Islet of Langerhans (tissue), 1 donor: ENCODE measurements around the gene PARD3.

ENCODE experiments used
- FAIRE-seq: peaks from one replicate; lab custom pipeline; 2011; peaks lifted over from hg19 to GRCh38; lab: Jason Lieb, UNC

Gene PARD3

DNA sequence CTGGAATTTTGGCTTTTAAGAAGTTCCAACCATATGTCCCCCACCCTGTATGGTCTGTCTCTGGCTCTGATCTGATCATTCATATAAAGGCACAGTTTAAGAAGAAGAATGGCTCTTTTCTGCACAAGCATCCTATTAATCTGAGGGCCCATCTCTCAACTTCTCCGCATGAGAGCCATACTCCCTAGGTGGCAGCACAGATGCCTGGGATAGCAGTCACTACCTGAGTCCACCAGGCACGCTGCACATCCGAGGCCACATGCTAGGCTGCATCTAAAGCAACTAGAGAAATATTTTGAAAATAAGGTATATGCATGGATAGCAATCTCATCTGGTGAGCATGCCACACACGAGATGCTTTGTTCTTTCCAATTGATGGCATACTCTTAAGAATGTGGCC, 565.5 kb downstream of the PARD3 start:
- FAIRE-seq: no peak

DNA sequence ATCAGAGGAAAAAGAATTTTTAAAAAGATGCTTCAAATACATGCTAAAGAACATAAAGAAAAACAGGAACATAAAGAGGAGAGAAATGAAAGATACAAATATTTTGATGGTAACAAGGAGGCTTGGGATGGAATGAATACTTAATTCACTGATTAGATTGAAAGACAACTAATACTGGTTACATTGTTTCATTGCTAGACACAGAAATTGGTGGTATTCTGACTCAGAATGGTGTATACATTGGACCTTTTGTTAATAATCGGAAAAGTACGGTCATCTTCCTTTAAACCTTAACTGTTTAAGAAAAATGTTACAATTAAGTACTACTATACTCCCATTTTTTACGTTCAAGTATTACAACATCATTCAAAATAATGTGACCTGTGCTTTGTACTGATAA, 567.5 kb downstream of the PARD3 start:
- FAIRE-seq: no peak

GRCh38 chr10:34244756-34245484, 570.2 kb downstream of the PARD3 start:
- FAIRE-seq: no peak

GRCh38 chr10:34241226-34242000, 573.7 kb downstream of the PARD3 start:
- FAIRE-seq: no peak

- FAIRE-seq: no peak
Observed at GRCh38 chr10:34240039-34240438, 575.1 kb downstream of the PARD3 start.

- no peak for FAIRE-seq
Observed at GRCh38 chr10:34237898-34238455, 577.1 kb downstream of the PARD3 start.

DNA sequence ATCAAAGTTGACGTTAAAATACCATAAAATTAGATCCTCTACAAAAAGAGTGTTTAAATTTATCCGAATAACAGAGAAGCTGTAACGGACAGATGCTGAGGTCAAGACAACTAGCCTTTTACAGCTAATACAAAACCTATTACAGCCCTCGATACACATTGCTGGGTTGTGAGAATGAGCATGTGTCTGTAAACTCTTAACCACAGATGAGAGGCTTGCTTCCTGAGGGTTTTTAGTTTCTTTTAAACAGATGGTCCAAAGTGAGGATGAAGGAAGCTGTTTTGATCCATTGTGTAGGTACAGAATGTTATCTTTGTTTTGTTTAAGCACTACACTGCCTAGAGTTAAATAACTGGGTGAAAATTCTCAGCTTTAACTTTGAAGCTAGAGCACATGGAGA, 578.2 kb downstream of the PARD3 start:
- FAIRE-seq: peak; percentile 43

DNA sequence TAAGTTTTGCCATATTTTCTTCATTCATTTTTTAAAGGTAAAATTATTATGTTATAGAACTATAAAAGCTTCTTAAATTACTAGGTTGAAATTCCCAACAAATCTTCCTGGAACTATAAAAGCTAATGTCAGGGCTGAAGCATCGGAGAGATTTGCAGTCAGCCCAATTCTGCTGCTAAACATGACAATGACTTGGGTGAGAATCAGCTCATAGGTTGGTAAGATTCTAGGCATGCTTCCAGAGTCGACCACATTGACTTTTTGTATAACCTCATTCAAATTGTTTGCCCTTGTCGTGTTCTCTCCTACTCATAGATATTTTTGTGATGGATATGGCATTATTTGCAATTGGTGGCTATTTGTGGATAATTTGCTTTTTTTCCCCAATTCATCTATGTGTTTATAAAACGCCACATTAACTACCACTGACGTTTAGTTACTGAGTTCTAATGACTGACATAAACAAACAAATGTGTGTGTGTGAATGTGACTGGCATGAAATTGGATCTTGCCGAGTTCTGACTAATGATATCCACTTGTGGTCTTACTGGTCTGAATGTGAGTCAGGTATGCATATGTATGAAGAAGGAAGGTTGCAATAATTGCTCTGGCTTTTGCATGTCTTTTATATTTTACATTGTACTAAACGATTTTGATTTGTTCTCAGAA, 579.8 kb downstream of the PARD3 start:
- FAIRE-seq: no peak

DNA sequence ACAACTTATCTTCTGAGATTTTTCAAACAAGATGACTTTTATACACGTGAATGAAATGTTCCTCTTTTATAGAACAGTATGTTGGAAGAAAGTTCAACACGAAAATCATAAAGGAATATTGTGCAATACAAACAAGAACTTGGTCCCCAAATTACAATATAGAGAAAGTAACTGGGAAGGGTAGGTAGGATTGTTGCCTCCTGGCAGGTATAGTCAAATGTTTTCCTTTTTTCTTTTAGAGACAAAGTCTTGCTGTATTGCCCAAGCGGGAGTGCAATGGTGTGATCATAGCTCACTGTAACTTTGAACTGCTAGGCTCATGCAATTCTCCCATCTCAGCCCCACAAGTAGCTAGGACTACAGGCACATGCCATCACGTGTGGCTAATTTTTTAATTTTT, 582.6 kb downstream of the PARD3 start:
- FAIRE-seq: no peak

DNA sequence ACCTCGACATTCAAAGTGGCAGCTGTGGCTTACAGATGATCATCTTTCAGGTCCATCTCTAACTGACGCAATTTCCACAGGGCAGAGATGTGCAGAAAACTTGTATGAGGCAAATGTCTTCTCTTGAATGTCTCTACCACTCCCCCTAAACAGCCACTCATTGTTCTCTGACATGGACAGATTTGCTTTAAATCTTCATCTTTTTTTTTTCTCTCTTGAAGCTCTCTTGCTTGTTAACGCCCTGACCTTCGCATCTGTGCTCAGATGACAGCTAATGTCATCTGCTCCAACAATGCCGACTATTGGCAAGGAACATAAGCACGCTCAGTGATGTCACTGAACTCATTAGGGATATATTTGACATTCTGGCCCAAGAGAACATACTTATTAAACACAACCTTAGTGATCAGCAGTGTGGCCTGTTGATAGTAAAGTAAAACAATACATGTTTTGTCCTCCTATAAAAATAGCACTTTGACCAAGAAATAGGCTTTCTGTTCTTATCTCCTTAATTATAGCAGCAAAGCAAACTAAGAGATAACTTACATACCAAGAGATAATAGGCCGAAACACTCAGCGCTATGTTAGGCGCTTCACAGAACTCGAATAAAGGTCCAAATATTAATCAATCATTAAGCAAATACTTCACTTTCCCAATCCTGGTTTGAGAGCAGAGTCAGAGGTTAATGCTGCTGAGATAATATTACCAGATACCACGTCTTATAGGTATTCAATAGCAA, 583.5 kb downstream of the PARD3 start:
- no peak for FAIRE-seq

- FAIRE-seq: peak; percentile 55
Observed at GRCh38 chr10:34229917-34230316, 585.2 kb downstream of the PARD3 start.

DNA sequence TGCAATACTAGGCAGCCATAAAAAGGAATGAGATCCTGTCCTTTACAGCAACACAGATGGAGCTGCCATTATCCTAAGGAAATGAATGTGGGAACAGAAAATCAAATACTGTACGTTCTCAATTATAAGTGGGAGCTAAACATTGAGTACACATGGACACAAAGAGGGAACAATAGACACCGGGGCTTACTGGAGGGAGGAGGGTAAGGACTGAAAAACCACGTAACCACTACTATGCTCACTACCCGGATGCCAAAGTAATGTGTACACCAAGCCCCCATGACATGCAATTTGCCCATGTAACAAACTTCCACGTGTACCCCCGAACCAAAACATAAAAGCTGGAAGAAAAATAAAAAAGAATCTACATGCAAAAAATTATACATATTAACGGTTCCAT, 587.0 kb downstream of the PARD3 start:
- no peak for FAIRE-seq

GRCh38 chr10:34224639-34225038, 590.5 kb downstream of the PARD3 start:
- FAIRE-seq: peak; percentile 62

DNA sequence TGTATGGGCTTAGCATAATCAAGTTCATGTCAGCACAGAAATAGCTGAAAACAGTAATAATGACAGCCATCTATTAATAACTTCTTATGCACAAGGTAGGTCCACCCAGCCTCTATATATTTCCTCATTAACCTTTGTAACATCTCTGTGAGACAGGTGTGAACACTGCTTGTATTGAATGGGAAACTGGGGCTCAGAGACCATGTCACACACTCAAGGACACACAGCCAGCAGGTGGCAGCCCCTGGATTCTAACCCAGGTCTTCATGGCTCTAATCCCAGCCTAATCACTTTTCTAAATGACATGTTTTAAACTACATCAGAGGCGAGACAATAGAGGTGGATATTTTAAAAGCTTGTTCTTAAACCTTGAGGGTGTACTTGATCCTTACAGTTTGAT, 591.4 kb downstream of the PARD3 start:
- no peak for FAIRE-seq

GRCh38 chr10:34222359-34222758, 592.7 kb downstream of the PARD3 start:
- no peak for FAIRE-seq

- peak; percentile 36 for FAIRE-seq
Observed at GRCh38 chr10:34219753-34220548, 595.1 kb downstream of the PARD3 start.

DNA sequence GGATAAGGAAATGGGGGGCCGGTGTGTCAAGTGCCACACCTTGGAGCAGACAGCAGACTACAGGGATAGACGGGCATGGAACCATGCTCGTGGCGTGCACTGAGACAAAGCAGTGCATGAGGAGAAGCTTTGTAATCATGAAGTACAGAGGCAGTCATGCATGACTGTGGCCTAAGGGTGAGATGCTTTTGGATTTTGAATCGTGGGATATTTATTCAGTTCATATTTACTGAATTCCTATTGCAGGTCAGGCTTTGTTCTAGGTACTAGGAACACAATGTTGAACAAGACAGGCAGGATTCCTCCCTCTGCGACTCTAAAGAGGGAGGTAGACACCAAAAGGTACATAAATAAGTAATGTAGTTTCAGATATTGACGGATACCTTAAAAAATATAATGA, 597.6 kb downstream of the PARD3 start:
- no peak for FAIRE-seq

- no peak for FAIRE-seq
Observed at GRCh38 chr10:34216348-34216945, 598.6 kb downstream of the PARD3 start.

DNA sequence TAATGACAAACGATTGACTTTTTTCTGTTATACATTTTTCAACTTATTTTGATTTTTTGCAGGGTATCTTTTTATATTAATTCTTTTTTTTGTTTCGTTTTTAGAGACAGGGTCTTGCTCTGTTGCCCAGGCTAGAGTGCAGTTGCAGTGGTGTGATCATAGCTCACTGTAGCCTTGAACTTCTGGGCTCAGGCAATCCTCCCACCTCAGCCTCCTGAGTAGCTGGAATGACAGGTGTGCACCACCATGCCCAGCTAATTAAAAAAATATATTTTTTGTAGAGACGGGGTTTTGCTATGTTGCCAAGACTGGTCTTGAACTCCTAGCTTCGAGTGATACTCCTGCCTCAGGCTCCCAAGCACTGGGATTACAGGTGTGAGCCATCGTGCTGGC, 601.3 kb downstream of the PARD3 start:
- FAIRE-seq: no peak

DNA sequence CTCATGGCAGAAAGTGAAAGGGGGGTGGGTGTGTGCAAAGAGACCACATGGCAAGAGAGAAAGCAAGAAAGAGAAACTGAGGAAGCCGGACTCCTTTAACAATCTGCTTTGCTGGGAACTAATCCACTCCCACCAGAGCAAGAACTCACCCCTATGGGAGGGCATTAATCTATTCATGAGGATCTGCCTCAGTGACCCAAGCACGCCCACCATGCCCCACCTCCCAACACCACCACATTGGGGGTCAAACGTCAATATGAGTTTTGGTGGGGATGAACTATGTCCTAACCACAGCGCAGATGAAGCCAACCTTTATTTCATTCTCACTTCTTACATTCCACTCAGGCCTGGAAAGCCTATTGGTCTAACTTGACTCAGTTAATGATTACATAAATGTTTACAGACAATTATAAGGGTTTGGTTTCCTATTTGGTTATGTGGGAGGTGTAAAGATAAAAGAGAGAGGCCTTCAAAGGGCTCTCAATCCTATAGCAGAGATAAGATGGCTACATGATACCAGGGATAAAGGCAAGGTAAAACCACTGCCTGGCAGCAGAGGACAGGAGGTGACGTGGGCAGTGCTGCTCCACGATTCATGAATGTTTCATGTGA, 601.8 kb downstream of the PARD3 start:
- FAIRE-seq: no peak

GRCh38 chr10:34207343-34207742, 607.8 kb downstream of the PARD3 start:
- FAIRE-seq: no peak
